GM10248 (cell line): ENCODE results near the gene DPP10.

Experiments
- CTCF ChIA-PET: fragments of 300-600 bp; sonication (Branson Sonifier 250); formaldehyde crosslinking; extraction: SDS; loops from one replicate; lab custom pipeline; 2021; ENCODE audit warnings: antibody characterized with exemption; lab: Yijun Ruan, JAX
- POLR2A ChIA-PET: fragments of 350-650 bp; sonication (Branson Sonifier 250); formaldehyde crosslinking; extraction: SDS; loops from one replicate; lab custom pipeline; 2020; ENCODE audit warnings: antibody characterized with exemption; lab: Yijun Ruan, JAX
- DNase-seq: peaks from one replicate; pipeline ENCODE4 v3.0.0; 2012; ENCODE audit errors: extremely low spot score
- CTCF ChIP-seq: IDR thresholded peaks from 2 replicates; pipeline ENCODE4 v1.5.1; 2012; ENCODE audit warnings: mild to moderate bottlenecking, low read depth; ENCODE audit errors: extremely low read depth, missing control alignments, control extremely low read depth

Gene DPP10

DNA sequence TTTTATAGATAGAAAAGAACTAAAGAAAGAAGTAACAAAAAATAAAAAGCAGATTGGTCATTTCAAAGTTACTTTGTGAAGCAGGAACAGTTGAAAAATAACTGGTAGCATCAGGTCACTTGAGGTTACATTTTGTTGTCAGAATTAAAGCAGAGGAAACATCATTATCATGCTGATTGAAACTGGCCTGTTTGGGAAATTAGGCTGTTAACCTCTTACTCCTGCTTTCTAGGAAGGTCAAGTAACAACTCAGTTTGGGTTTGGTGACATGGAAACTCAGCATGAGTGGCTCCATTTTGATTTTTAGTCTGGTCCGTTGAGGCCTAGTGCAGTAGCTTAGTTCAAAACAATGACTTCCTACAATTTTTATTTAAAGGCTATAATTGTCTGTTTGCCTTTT is 1383.5 kb downstream of the DPP10 start:
- no peak for TF ChIP-seq CTCF
- no peak for DNase-seq
- POLR2A ChIA-PET = no interaction called here
- CTCF ChIA-PET = no interaction called here

DNA sequence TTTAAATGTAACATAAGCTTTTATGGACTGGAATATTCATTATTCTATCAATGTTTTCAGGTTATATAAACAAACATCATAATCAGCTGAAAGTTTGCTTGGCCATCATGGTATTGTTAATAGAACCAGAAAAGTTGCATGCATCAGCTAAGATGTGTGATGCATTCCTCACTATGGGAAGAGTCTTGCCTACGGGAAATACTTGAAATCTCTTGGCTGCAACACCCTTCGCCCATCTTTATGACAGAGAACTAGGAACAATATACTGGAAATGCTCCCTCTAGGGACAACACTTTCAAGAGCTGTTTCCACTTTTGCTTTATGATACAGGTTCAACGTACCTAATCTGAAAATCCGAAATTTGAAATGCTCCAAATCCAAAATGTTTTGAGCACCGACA is 1390.8 kb downstream of the DPP10 start:
- ChIA-PET POLR2A (no interaction called here), CTCF (interaction anchor here (1.2 kb wide), 1 partner anchor 12 kb away, joined by 3 read pairs; no protein-coding TSS in a partner anchor)
- no peak for TF ChIP-seq CTCF
- no peak for DNase-seq

DNA sequence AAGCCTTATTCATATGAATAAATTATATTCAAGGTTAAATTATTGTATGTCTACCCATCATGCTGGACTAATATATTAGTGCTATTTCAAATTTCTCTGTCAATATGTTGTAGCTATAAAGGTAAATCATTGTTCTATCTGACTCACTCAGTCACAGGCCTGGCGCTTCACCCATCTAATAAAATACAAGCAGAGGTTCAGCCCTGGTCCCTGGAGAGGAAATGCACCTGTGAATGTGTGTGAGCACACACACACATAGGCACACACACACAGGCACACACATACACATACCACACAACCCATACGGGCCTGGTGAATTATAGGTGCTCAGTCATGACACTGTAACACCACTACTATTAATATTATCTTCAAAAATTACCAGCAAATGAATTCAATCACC is 1396.1 kb downstream of the DPP10 start:
- DNase-seq = no peak
- ChIA-PET CTCF (interaction anchor here (1.5 kb wide), 1 partner anchor 10 kb away, joined by 3 read pairs; no protein-coding TSS in a partner anchor), POLR2A (no interaction called here)
- TF ChIP-seq CTCF = no peak

- no peak for TF ChIP-seq CTCF
- ChIA-PET CTCF (no interaction called here), POLR2A (no interaction called here)
- no peak for DNase-seq
Measured at GRCh38 chr2:115842306-115842705, 1399.9 kb downstream of the DPP10 start.

DNA sequence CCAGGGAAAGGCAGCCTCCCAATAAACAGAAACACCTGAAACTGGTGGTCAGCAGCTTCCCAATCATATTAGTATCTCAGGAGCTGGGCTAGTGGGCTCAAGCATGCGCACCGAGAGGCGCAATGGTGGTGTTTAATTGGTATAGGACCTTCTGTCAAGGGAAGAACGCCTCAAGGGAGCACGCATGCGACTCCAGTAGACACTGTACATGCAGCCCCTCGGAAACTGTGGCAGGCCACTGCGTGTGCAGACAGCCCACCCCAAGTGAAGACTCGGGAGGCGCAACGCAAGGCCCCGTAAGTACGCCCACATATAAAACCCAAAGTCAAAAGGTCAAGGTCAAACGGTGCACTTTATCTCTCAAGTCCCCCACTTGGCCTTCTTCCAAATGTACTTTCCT is 1405.8 kb downstream of the DPP10 start:
- ChIA-PET CTCF (no interaction called here), POLR2A (no interaction called here)
- no peak for TF ChIP-seq CTCF
- DNase-seq = no peak

- CTCF ChIA-PET = interaction anchor here (1.3 kb wide), 1 partner anchor 16 kb away, joined by 4 read pairs; no protein-coding TSS in a partner anchor
- TF ChIP-seq CTCF = no peak
- POLR2A ChIA-PET = no interaction called here
- DNase-seq = no peak
Measured at GRCh38 chr2:115867024-115867423, 1424.6 kb downstream of the DPP10 start.

- ChIA-PET POLR2A (no interaction called here), CTCF (interaction anchor here (1.1 to 1.3 kb wide), 2 partner anchors 21 to 27 kb away, joined by 3 to 4 read pairs; no protein-coding TSS in a partner anchor)
- DNase-seq = no peak
- no peak for TF ChIP-seq CTCF
Measured at GRCh38 chr2:115874427-115874826, 1432.0 kb downstream of the DPP10 start.
